Kidney (tissue), 14 donors: Measurements from ENCODE around the gene FZD10. TPM values are rescaled to one million over a fixed set of nuclear protein-coding genes. Genes with fewer than 3 reads are reported as not detected.

Experiments used
- DNase-seq, 5 donors: peaks; one replicate each; pipeline ENCODE4 v3.0.0-alpha.2; 2013 to 2020
- FAIRE-seq: peaks from 2 replicates; lab custom pipeline; 2012; peaks lifted over from hg19 to GRCh38; lab: Jason Lieb, UNC
- H3K27ac ChIP-seq, 2 donors: one replicate each; pipeline ENCODE4 v1.7.0; 2013; ENCODE audit warnings: low read depth in 2 of 2, low read length in 2 of 2, inconsistent platforms in 1 of 2
- H3K27me3 ChIP-seq: one replicate; pipeline ENCODE4 v1.7.1; 2013; ENCODE audit warnings: low read length, inconsistent platforms; ENCODE audit not compliant: control insufficient read depth, insufficient read depth
- H3K36me3 ChIP-seq, 3 donors: one replicate each; pipeline versions ENCODE4 v1.7.0 to v1.7.1; 2013; ENCODE audit warnings: low read length in 3 of 3, control low read depth in 1 of 3, inconsistent platforms in 1 of 3; ENCODE audit not compliant: insufficient read depth in 3 of 3, control insufficient read depth in 2 of 3
- H3K4me1 ChIP-seq, 3 donors: one replicate each; pipeline versions ENCODE4 v1.7.0 to v1.7.1; 2013; ENCODE audit warnings: low read length in 3 of 3, inconsistent platforms in 1 of 3, low read depth in 1 of 3; ENCODE audit not compliant: control insufficient read depth in 2 of 3, insufficient read depth in 2 of 3
- H3K4me3 ChIP-seq, 3 donors: one replicate each; pipeline versions ENCODE4 v1.7.0 to v1.8.1; 2013; ENCODE audit warnings: low read length in 3 of 3, control low read depth in 1 of 3, inconsistent platforms in 1 of 3
- H3K9ac ChIP-seq, 3 donors: one replicate each; pipeline versions ENCODE4 v1.7.0 to v1.7.1; 2013; ENCODE audit warnings: low read length in 3 of 3, control low read depth in 1 of 3, inconsistent platforms in 1 of 3
- H3K9me3 ChIP-seq, 3 donors: one replicate each; pipeline versions ENCODE4 v1.7.0 to v1.7.1; 2013; ENCODE audit warnings: low read length in 3 of 3, control low read depth in 1 of 3, inconsistent platforms in 1 of 3; ENCODE audit not compliant: control insufficient read depth in 2 of 3, insufficient read depth in 1 of 3
- intact Hi-C: fragments of 100-400 bp; cut with DNase I; formaldehyde crosslinking; loops from one replicate; pipeline ENCODE4 v1.11.1; 2022
- polyA plus RNA-seq: library from polyadenylated mRNA; stranded (reverse); fragments of 350-450 nt; fragmentation: Illumina TruSeq; extraction: RNeasy Lipid Tissue Mini Kit (QIAGEN cat#74804); gene quantifications from one replicate; pipeline ENCODE4 v1.2.3, GENCODE V29; 2014; ENCODE audit warnings: low read depth, low replicate concordance; ENCODE audit not compliant: insufficient read depth
- total RNA-seq: library from RNA; stranded (reverse); fragmentation: NEBNext Ultra II Directional; extraction: Animal tissue kit (Norgen Biotek cat#: 25700); gene quantifications from one replicate; pipeline ENCODE4 v1.2.1, GENCODE V29; 2021
- TF ChIP-seq, protein P1 (sequence below): IDR thresholded peaks from 3 replicates; pipeline ENCODE4 v1.5.1; 2012; ENCODE audit warnings: mild to moderate bottlenecking, moderate library complexity, borderline replicate concordance; ENCODE audit not compliant: insufficient read depth; ENCODE audit errors: extremely low read depth
- donor health status: control.
- donor health status: control.
- donor health status: control.
- donor health status: control.
- donor health status: control.
- donor health status: DM: yes; HTN: yes; CAD: no.
- donor health status: Normal renal cell carcinoma (clear cell type).

Gene FZD10
- total and polyA plus RNA-seq, 2 donors from 2014 or later = 0.11 to 0.57 TPM

DNA sequence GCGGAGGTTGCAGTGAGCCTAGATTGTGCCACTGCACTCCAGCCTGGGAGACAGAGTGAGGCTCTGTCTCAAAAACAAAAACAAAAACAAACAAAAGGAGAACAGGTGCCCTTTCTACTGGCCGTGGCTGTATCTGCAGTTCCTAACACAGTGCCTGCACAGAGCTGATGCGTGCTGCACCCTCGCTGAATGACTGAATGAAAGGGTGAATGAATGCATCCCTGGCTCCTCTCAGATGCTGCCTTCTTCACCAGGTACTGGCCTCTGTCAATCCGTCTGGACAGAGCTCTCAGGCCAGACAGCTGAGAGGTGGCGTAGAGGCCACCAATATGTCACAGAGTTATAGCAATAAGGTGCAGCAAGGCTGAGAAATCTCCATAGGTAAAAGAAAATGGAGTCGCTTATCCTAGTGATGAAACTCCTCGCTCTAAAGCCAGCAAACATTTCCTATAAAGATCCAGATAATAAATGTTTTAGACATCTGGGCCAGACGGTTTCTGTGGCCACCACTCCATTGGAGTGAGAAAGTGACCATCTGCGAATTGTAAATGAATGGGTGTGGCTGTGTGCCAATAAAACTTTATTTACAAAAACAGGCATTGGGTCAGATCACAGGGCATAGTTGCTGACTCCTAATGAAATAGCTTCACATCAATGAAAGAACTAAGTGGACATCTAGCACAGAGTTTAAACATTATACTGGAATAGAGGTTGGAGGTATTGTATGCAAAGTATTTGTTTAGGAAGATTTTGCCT is 15.9 kb upstream of the FZD10 start:
- DNase-seq (no peak), FAIRE-seq (no peak)
- TF ChIP-seq, protein P1, sequence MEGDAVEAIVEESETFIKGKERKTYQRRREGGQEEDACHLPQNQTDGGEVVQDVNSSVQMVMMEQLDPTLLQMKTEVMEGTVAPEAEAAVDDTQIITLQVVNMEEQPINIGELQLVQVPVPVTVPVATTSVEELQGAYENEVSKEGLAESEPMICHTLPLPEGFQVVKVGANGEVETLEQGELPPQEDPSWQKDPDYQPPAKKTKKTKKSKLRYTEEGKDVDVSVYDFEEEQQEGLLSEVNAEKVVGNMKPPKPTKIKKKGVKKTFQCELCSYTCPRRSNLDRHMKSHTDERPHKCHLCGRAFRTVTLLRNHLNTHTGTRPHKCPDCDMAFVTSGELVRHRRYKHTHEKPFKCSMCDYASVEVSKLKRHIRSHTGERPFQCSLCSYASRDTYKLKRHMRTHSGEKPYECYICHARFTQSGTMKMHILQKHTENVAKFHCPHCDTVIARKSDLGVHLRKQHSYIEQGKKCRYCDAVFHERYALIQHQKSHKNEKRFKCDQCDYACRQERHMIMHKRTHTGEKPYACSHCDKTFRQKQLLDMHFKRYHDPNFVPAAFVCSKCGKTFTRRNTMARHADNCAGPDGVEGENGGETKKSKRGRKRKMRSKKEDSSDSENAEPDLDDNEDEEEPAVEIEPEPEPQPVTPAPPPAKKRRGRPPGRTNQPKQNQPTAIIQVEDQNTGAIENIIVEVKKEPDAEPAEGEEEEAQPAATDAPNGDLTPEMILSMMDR = no peak
- no peaks in the 10 kb centered on the region for H3K27me3 ChIP-seq
- H3K36me3 ChIP-seq = no peaks in the 10 kb centered on the region
- no peaks in the 10 kb centered on the region for H3K4me1 ChIP-seq
- no peaks in the 10 kb centered on the region for H3K9me3 ChIP-seq
- no peak overlapping the region for H3K4me3 ChIP-seq
- H3K27ac ChIP-seq = no peak overlapping the region
- intact Hi-C loops = no loop called here
- H3K9ac ChIP-seq = no peak overlapping the region

DNA sequence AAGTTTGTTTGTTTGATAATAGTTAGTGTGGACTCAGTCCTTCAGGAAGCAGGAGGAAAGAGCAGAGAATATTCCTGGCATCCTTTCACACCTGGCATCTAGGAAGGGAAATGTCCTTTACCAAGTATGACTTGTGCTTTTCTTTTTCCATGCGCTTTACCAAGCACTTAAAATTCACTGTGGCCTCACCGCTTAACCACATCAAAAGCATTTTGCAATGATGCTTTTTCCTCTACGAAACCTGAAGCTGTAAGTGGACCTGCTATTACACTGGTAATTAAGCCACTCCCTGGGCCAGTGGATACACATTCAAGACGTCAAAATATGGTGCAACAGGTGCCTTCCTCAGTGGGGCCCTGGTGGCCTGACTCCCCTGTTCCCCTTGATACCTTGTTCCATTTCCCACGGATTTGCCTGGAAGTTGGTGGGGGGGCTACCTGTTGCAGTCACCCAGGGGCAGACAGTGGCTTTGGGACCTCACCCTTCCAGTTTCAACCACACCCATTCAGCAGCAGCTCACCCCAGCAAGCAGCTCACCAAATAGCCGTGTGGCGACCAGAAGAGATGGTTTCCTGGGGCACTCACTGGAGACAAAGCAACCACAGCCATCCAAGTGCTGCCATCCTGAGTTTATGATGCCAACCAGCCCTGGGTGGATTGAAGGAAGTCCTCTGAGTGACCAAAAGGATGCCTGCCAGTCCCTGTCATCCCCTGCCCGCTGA is 14.2 kb upstream of the FZD10 start:
- H3K4me3 ChIP-seq = no peak overlapping the region
- H3K9me3 ChIP-seq = no peaks in the 10 kb centered on the region
- no peak overlapping the region for H3K27ac ChIP-seq
- DNase-seq (no peak), FAIRE-seq (no peak)
- H3K27me3 ChIP-seq = no peaks in the 10 kb centered on the region
- TF ChIP-seq, protein P1 = no peak
- intact Hi-C loops = no loop called here
- H3K36me3 ChIP-seq = no peaks in the 10 kb centered on the region
- H3K4me1 ChIP-seq = no peaks in the 10 kb centered on the region
- H3K9ac ChIP-seq = no peak overlapping the region

DNA sequence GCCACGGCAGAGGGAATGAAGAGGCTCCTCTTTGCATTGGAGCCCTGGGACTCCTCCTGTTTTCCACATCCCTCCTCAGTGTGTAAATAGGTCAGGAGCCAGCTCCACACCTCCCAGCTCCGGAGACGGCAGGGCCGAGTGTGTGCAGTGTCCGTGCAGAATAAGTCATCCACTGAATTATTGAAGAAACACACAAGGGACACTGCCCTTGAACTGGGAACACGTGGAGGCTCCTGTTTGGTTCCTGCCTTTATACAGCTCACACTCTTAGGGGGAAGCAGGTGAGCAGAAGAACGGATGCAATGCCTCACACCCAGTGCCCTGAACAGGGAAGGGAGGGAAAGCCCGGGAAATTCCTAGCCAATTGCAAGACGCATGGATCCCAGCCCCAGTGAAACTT is 10.4 kb upstream of the FZD10 start:
- Histone ChIP-seq H3K9me3 (no peaks in the 10 kb centered on the region), H3K27me3 (no peaks in the 10 kb centered on the region), H3K4me3 (no peak overlapping the region), H3K36me3 (no peaks in the 10 kb centered on the region), H3K4me1 (no peaks in the 10 kb centered on the region), H3K9ac (no peak overlapping the region), H3K27ac (no peak overlapping the region)
- TF ChIP-seq, protein P1 = no peak
- no peak for FAIRE-seq
- intact Hi-C loops = no loop called here
- DNase-seq = no peak
